Progenitor cell of endocrine pancreas (in vitro differentiated cells): ENCODE data around the gene C4orf54. TPM values are rescaled to one million over a fixed set of nuclear protein-coding genes. Genes with fewer than 3 reads are reported as not detected.

Experiments
- DNase-seq: peaks from one replicate; pipeline ENCODE4 v3.0.0; 2021; ENCODE audit warnings: low spot score; ENCODE audit not compliant: unreplicated experiment
- H3K27ac Mint-ChIP-seq: 2 replicates; pipeline ENCODE4 v1.8.0; 2021; ENCODE audit warnings: mild to moderate bottlenecking, moderate library complexity, mixed read lengths
- H3K27me3 Mint-ChIP-seq: 2 replicates; pipeline ENCODE4 v1.8.0; 2021; ENCODE audit warnings: mixed read lengths
- H3K36me3 Mint-ChIP-seq: 2 replicates; pipeline ENCODE4 v1.8.0; 2022; ENCODE audit warnings: mixed read lengths; ENCODE audit not compliant: insufficient read depth
- H3K4me1 Mint-ChIP-seq: 2 replicates; pipeline ENCODE4 v1.8.0; 2021; ENCODE audit warnings: low read depth, mixed read lengths
- H3K4me3 Mint-ChIP-seq: 2 replicates; pipeline ENCODE4 v1.8.0; 2021; ENCODE audit warnings: low read depth, mild to moderate bottlenecking, moderate library complexity, mixed read lengths
- H3K9me3 Mint-ChIP-seq: 2 replicates; pipeline ENCODE4 v1.8.0; 2021; ENCODE audit warnings: low read depth, mixed read lengths
- CTCF ChIP-seq: fragments of 200-600 bp; sonication (generic); IDR thresholded peaks from one replicate; pipeline ENCODE4 v1.5.0; 2021; ENCODE audit warnings: antibody characterized with exemption, mild to moderate bottlenecking; ENCODE audit not compliant: unreplicated experiment
- total RNA-seq: library from RNA; stranded (reverse); gene quantifications from 2 replicates; pipeline ENCODE4 v1.2.1, GENCODE V29; 2021

Gene C4orf54
- total RNA-seq, 1 donor from 2014 or later: not detected

GRCh38 chr4:99645036-99645435 is 12.6 kb downstream of the C4orf54 start:
- peaks cover 4% of the 10 kb centered on the region for H3K9me3 Mint-ChIP-seq
- no peak for TF ChIP-seq CTCF
- no peak overlapping the region for H3K27ac Mint-ChIP-seq
- no peak for DNase-seq
- no peaks in the 10 kb centered on the region for H3K27me3 Mint-ChIP-seq
- H3K4me1 Mint-ChIP-seq: peaks cover 55% of the 10 kb centered on the region
- H3K4me3 Mint-ChIP-seq: no peak overlapping the region
- no peaks in the 10 kb centered on the region for H3K36me3 Mint-ChIP-seq

GRCh38 chr4:99644453-99644852 is 13.2 kb downstream of the C4orf54 start:
- Mint-ChIP-seq H3K4me1 (peaks cover 55% of the 10 kb centered on the region), H3K27ac (no peak overlapping the region), H3K36me3 (no peaks in the 10 kb centered on the region), H3K9me3 (peaks cover 4% of the 10 kb centered on the region), H3K4me3 (no peak overlapping the region), H3K27me3 (no peaks in the 10 kb centered on the region)
- no peak for DNase-seq
- TF ChIP-seq CTCF: no peak

GRCh38 chr4:99642725-99643489 is 14.7 kb downstream of the C4orf54 start:
- Mint-ChIP-seq H3K27ac (peak overlapping the region; percentile 88), H3K27me3 (no peaks in the 10 kb centered on the region), H3K4me1 (peaks cover 49% of the 10 kb centered on the region), H3K9me3 (peaks cover 4% of the 10 kb centered on the region), H3K4me3 (no peak overlapping the region), H3K36me3 (no peaks in the 10 kb centered on the region)
- DNase-seq: no peak
- TF ChIP-seq CTCF: no peak

GRCh38 chr4:99640676-99641075 is 17.0 kb downstream of the C4orf54 start:
- Mint-ChIP-seq H3K36me3 (no peaks in the 10 kb centered on the region), H3K4me1 (peaks cover 48% of the 10 kb centered on the region), H3K4me3 (no peak overlapping the region), H3K27ac (peak overlapping the region; percentile 44), H3K9me3 (peaks cover 4% of the 10 kb centered on the region), H3K27me3 (no peaks in the 10 kb centered on the region)
- DNase-seq: no peak
- no peak for TF ChIP-seq CTCF

- DNase-seq: no peak
- no peak overlapping the region for H3K27ac Mint-ChIP-seq
- H3K4me3 Mint-ChIP-seq: no peak overlapping the region
- TF ChIP-seq CTCF: no peak
- no peaks in the 10 kb centered on the region for H3K36me3 Mint-ChIP-seq
- H3K4me1 Mint-ChIP-seq: peaks cover 26% of the 10 kb centered on the region
- H3K9me3 Mint-ChIP-seq: peaks cover 3% of the 10 kb centered on the region
- H3K27me3 Mint-ChIP-seq: no peaks in the 10 kb centered on the region
Observed at GRCh38 chr4:99637174-99637573, 20.5 kb downstream of the C4orf54 start.
